ENCODE measurements around the gene BNC2. TPM values are rescaled to one million over a fixed set of nuclear protein-coding genes. Genes with fewer than 3 reads are reported as not detected.

The BNC2 gene
- total and polyA plus RNA-seq, 8 donors, result 0.28 to 7.6 (median 0.99) TPM

DNA sequence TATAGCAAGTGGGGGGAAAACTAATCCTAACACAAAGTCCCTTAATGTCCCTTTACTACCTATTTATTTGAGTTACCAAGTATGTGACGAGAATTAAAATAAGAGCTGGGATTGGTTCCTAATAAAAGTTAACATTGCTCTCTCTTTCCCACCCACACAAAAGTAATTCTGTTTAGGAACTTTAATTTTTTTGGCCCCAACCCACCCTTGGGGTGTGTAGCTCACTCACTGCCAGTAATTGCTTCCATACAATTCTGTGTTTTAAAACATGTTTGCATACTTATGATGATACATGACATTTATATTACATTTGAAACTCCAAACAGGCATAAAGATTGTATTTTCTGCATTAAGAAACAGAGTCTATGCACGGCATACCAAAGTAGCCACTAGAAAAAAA lies 106.5 kb downstream of the BNC2 start:
- DNase-seq (no peak), FAIRE-seq (no peak), ATAC-seq (no peak)
- Histone ChIP-seq H3K27ac (no peak overlapping the region), H3K4me3 (no peak overlapping the region), H3K9me3 (no peaks in the 10 kb centered on the region), H3K36me3 (no peaks in the 10 kb centered on the region), H3K4me1 (no peaks in the 10 kb centered on the region), H3K27me3 (no peaks in the 10 kb centered on the region)
- TF ChIP-seq, protein P1, sequence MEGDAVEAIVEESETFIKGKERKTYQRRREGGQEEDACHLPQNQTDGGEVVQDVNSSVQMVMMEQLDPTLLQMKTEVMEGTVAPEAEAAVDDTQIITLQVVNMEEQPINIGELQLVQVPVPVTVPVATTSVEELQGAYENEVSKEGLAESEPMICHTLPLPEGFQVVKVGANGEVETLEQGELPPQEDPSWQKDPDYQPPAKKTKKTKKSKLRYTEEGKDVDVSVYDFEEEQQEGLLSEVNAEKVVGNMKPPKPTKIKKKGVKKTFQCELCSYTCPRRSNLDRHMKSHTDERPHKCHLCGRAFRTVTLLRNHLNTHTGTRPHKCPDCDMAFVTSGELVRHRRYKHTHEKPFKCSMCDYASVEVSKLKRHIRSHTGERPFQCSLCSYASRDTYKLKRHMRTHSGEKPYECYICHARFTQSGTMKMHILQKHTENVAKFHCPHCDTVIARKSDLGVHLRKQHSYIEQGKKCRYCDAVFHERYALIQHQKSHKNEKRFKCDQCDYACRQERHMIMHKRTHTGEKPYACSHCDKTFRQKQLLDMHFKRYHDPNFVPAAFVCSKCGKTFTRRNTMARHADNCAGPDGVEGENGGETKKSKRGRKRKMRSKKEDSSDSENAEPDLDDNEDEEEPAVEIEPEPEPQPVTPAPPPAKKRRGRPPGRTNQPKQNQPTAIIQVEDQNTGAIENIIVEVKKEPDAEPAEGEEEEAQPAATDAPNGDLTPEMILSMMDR (IDR thresholded peaks at IDR 0.05), result no peak
- intact Hi-C loops (cut with DNase I), result no loop called here
- WGBS, 2 donors, result 79 to 93% methylated on average over 2 of the region's 2 CpGs

DNA sequence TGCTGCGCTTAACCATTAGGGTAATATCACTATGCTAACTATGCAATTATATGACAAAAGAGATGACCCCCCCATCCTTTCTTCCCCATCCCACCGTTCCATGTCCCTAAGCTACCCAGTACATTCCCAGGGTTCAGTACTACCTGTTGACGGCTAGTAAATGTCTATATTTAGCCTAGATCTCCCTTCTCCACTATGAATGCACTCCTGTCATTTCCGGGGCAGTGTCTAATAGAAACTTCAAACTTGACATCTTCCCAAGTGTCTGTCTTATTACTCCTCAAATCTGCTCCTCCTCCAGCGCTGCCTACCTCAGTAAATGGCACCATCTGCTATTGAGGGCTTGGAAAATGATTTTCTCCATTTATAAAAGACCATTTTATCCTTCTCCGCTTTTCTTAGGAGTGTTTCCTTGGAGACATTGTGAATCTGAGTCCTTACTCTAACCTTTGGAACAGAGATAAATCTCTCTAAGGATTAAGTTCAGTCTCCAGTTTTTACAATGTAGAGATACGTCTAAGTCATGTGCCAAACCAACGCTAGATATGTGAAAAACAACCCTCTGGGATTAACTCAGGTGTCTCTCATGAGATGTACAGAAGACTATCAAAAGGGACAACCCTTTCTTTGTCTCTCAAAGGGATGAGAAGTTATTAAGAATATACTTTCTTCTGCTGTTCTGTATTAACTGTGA lies 114.9 kb downstream of the BNC2 start:
- no peaks in the 10 kb centered on the region for H3K36me3 ChIP-seq

DNA sequence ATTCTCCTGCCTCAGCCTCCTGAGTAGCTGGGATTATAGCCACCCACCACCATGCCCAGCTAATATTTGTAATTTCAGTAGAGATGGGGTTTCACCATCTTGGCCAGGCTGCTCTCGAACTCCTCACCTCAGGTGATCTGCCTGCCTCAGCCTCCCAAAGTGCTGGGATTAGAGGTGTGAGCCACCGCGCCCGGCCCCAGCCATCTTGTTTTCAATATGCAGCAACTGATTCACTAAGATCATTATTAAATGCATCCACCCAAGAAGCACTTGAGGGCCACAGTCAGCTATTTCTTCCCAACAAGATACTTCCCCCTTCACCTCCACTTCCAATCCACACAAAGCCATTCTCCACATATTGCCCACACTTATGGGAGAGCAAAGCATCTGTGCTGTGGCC lies 115.8 kb downstream of the BNC2 start:
- intact Hi-C loops (cut with DNase I), result no loop called here
- ATAC-seq, result no peak
- no peaks in the 10 kb centered on the region for H3K27me3 ChIP-seq
- no peaks in the 10 kb centered on the region for H3K9me3 ChIP-seq
- WGBS, 2 donors, result 93 to 98% methylated on average over 4 of the region's 4 CpGs
- H3K36me3 ChIP-seq, result no peaks in the 10 kb centered on the region
- H3K4me3 ChIP-seq, result no peak overlapping the region
- H3K27ac ChIP-seq, result no peak overlapping the region
- TF ChIP-seq, protein P1 (IDR thresholded peaks at IDR 0.05), result no peak
- FAIRE-seq, result no peak
- no peaks in the 10 kb centered on the region for H3K4me1 ChIP-seq
- DNase-seq, result no peak

More for the DNA sequence above, 114.9 kb downstream of the BNC2 start:
- ATAC-seq (no peak), DNase-seq (no peak), FAIRE-seq (no peak)
- Histone ChIP-seq H3K9me3 (no peaks in the 10 kb centered on the region), H3K27me3 (no peaks in the 10 kb centered on the region), H3K27ac (no peak overlapping the region), H3K4me1 (no peaks in the 10 kb centered on the region), H3K4me3 (no peak overlapping the region)
- TF ChIP-seq, protein P1 (IDR thresholded peaks at IDR 0.05), result no peak
- WGBS, 2 donors, result 77 to 83% methylated on average over 8 of the region's 8 CpGs
- intact Hi-C loops (cut with DNase I), result no loop called here

DNA sequence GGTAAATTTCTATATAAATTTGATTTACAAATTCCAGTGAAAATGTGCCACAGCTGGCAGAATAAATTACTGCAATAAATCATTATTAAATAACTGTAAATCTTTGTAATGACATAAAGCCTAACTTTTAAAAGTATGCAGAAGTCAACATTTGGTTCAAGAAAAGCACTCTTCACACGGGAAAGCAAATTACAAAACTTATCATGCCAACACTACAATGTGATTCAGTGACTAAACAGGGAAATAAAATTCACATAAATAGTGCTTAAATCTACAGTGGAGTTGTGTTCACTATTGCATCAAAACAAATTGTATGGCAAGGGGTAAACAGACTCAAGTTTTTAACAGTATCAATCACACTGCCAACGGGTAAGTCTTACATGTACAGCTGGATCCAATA lies 117.2 kb downstream of the BNC2 start:
- H3K27me3 ChIP-seq, result no peaks in the 10 kb centered on the region
- DNase-seq, result no peak
- H3K4me1 ChIP-seq, result no peaks in the 10 kb centered on the region
- FAIRE-seq, result no peak
- no peak overlapping the region for H3K4me3 ChIP-seq
- 35 to 41% methylated on average over 2 of the region's 2 CpGs for WGBS, 2 donors
- no peak overlapping the region for H3K27ac ChIP-seq
- no peaks in the 10 kb centered on the region for H3K36me3 ChIP-seq
- no peaks in the 10 kb centered on the region for H3K9me3 ChIP-seq
- intact Hi-C loops (cut with DNase I), result no loop called here
- TF ChIP-seq, protein P1 (IDR thresholded peaks at IDR 0.05), result no peak
- ATAC-seq, result no peak

DNA sequence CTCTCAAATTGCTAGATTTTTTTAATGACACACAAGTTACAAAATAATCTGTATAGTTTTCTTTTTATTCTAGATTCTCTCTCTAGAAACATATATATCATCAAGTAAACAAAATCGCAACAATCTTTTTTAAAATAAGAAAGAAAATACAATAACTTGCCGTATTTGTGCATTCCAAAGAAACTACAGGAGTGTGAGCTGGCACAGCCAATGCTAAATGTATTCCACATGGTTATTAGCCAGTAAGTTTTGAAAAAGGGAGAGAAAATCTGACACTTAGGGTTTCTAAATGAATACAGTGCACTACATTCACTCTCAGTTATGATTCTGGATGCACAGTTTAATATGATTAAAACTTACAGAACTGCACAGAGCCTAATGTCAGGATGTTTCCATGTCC lies 117.9 kb downstream of the BNC2 start:
- Histone ChIP-seq H3K27me3 (no peaks in the 10 kb centered on the region), H3K36me3 (no peaks in the 10 kb centered on the region), H3K4me1 (no peaks in the 10 kb centered on the region), H3K27ac (no peak overlapping the region), H3K9me3 (no peaks in the 10 kb centered on the region), H3K4me3 (no peak overlapping the region)
- WGBS, 2 donors, result 82 to 84% methylated on average over 2 of the region's 2 CpGs
- no peak for FAIRE-seq
- TF ChIP-seq, protein P1 (IDR thresholded peaks at IDR 0.05), result no peak
- intact Hi-C loops (cut with DNase I), result no loop called here
- no peak for ATAC-seq
- no peak for DNase-seq
